Transverse colon (tissue), 3 donors: ENCODE results near the gene CREB5.

Source experiments
- EP300 ChIP-seq: sonication (generic); formaldehyde crosslinking; IDR thresholded peaks from one replicate; pipeline ENCODE4 v1.6.1; 2017; ENCODE audit warnings: antibody characterized with exemption, low read depth
- POLR2A ChIP-seq: fragments of 450-650 bp; IDR thresholded peaks from one replicate; pipeline ENCODE4 v1.6.1; 2016; ENCODE audit warnings: antibody characterized with exemption, mild to moderate bottlenecking, moderate library complexity
- TF ChIP-seq, protein P1 (sequence below), 5 experiments: fragments of 200-600 bp in 3 of 5; fragments of 450-650 bp in 2 of 5; sonication (generic) in 3 of 5; IDR thresholded peaks; 1 replicate in 2 of 5; 2 replicates in 3 of 5; pipeline ENCODE4 v1.5.1; 2016 to 2017; ENCODE audit warnings: antibody characterized with exemption in 5 of 5, inconsistent platforms in 3 of 5, mild to moderate bottlenecking in 2 of 5, moderate library complexity in 1 of 5

GRCh38 chr7:28595076-28595475 is 182.8 kb downstream of the CREB5 start:
- TF ChIP-seq, protein P1, sequence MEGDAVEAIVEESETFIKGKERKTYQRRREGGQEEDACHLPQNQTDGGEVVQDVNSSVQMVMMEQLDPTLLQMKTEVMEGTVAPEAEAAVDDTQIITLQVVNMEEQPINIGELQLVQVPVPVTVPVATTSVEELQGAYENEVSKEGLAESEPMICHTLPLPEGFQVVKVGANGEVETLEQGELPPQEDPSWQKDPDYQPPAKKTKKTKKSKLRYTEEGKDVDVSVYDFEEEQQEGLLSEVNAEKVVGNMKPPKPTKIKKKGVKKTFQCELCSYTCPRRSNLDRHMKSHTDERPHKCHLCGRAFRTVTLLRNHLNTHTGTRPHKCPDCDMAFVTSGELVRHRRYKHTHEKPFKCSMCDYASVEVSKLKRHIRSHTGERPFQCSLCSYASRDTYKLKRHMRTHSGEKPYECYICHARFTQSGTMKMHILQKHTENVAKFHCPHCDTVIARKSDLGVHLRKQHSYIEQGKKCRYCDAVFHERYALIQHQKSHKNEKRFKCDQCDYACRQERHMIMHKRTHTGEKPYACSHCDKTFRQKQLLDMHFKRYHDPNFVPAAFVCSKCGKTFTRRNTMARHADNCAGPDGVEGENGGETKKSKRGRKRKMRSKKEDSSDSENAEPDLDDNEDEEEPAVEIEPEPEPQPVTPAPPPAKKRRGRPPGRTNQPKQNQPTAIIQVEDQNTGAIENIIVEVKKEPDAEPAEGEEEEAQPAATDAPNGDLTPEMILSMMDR (IDR thresholded peaks at IDR 0.05) = no peak
- no peak for TF ChIP-seq POLR2A
- TF ChIP-seq EP300 = no peak
